HG03378 (cell line): ENCODE measurements around the gene PLAC1.
A peak's percentile ranks its signal among the peaks of the same experiment; 100 is the strongest.

Experiments used
- ATAC-seq: cut with Tn5 transposase; IDR thresholded peaks from one replicate; pipeline ENCODE4 v1.9.1; 2021; ENCODE audit warnings: mild to moderate bottlenecking, moderate library complexity; ENCODE audit not compliant: unreplicated experiment

Gene PLAC1

GRCh38 chrX:134632355-134632754 lies 25.9 kb downstream of the PLAC1 start:
- ATAC-seq: no peak

GRCh38 chrX:134631426-134632346 lies 26.6 kb downstream of the PLAC1 start:
- ATAC-seq: no peak

DNA sequence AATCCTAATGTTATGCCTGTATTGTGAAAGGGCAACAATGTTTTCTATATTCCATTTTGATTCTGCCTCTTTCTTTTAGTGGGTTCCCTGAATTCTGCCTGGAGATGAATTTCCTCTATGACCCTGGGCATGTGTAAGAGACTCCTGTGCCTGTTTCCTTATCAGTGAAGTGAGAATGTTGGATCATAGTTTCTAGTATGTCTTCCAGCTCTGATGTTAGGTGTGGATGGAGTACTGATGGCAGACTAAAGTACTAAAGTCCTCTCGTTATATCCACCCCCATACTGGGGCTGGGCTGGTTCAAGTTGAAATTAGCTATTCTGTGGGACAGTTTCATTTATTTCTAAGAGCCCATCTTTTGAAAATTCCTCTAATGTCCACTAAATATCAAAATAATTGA lies 29.6 kb downstream of the PLAC1 start:
- no peak for ATAC-seq

DNA sequence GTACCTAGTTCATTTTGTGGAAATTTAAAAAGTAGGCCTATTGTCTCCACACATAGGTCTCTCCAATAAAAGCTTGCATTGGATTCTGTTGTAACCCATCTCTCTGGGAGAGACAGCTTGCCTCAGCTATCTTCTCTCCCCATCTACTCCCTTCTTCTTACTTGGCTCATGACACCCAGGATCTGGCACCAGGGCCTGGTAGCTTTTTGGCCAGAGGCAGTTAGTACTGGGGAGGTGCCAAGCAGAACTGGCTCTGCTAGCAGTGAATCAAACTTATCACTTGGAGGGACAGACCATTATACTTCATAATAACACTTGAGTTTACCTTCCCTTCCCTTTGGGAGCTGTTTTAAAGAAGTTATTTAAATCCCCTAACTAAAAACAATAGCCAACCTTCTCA lies 31.8 kb downstream of the PLAC1 start:
- ATAC-seq: no peak

- ATAC-seq: no peak
Observed at GRCh38 chrX:134625315-134625718, 33.0 kb downstream of the PLAC1 start.

DNA sequence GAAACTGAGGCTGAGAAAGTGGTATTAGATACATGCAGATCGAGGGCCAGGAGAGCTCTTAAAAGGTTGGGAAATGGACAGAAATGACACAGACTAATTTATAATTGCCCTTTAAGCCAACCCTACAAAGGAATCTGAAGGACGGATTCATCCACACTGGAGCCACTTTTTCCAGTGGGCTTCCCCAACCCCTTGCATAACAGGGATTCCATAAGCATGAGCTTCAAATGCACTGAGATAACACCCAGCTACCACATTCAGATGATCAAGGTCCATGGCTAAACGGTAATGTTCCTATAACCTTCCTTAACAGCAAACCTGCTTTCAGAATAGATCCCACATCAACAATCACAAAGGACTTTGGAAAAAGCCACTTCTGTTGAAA lies 34.2 kb downstream of the PLAC1 start:
- ATAC-seq: no peak

- no peak for ATAC-seq
Observed at GRCh38 chrX:134623293-134624045, 34.8 kb downstream of the PLAC1 start.

GRCh38 chrX:134622813-134623185 lies 35.5 kb downstream of the PLAC1 start:
- no peak for ATAC-seq

DNA sequence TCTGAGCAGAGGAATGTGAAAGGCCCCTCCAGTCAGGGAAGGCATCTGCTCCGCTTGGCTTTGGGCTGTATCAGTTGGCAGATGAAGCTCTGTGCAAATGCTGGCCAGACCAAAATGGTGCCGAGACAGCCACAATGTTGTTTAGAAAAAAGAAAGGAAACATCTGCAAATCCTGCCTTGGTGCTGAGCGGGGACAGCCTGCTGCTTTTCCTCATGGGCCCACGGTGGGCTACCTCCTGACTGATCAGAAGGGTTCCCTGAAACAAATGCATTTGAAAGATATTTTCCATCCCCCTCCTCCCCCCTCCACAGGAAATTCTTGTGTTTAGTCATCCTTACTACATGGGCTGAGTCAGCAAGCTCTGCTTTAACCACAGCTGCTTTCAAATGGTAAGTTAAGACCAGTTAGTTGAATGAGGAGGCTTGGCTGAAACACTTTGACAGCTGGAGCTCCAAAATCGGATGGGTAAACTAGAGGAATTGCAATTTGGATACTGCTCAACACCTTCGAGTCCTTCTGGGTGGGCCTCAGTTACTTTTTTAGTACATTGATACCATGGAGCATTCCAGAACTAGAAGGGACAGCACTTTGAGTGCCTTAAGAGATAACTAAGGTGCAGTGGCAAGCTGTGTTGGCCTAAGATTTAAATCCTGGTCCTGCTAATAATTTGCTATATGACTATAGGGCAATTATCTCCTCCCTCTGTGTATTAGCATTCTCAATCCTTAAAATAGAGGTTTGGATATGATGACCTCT lies 36.0 kb downstream of the PLAC1 start:
- peak; percentile 81 for ATAC-seq

- no peak for ATAC-seq
Observed at GRCh38 chrX:134619838-134620237, 38.4 kb downstream of the PLAC1 start.

- no peak for ATAC-seq
Observed at GRCh38 chrX:134613396-134613795, 44.9 kb downstream of the PLAC1 start.

DNA sequence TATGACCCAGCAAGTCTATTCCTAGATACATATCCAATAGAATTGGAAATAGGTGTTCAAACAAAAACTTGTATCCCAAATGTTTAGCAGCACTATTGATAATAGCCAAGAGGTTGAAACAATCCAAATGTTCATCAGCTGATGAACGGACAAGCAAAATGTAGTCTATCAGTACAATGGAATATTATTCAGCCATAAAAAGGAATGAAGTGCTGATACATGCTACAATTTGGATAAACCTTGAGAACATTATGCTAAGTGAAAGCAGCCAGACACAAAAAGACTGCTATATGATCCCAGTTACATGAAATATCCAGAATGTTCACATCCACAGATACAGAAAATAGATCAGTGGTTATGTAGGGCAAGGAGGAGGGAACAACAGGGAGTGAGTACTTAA lies 50.1 kb downstream of the PLAC1 start:
- ATAC-seq: no peak

DNA sequence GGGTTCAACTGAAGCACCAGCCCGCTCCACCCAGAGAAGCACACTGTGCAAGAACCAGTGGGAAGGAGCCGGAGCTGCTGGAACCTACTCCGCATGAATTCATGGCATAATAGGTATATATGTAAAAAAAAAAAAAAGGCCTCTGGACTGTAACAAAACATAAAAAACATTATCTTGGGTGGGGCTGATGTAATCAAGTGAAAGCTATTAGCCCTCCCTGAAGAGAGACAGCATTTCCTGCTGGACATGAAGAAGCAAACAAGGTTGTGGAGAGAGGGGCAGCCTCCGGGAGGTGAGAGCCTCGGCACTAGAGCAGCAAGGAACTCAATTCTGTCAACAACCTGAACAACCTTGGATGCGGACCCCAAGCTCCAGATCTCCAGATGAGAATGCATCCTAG lies 50.7 kb downstream of the PLAC1 start:
- no peak for ATAC-seq

DNA sequence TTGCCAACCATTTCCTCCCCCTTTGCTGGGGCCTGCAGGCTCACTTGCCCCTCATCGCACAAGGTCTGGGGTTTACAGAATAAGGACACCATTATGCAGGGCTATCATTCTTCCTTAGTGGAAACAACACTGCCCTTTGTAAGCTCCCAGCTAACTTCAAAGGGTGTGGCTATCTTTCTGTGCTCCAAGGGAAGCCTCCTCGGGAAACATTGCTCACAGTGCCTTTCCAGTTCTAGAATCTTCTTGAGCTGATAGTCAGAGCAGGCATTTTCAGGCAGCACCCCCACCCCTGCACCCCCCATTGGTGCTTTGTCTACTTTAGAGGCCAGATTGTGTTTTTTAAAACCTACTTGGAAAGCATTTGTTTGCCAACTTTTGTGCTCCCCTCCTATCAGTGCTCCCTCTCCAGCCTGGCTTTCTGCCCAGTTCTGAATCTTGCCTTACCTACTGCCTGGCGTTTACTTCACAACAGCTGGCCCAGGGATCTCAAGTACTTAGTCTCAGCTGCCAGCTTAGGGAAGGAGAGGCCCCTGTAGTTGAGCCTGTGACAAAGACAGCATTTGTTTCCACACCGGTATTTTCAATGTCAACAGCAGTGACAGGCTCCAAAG lies 53.5 kb downstream of the PLAC1 start:
- no peak for ATAC-seq

- no peak for ATAC-seq
Observed at GRCh38 chrX:134603806-134604700, 54.2 kb downstream of the PLAC1 start.

GRCh38 chrX:134602410-134602809 lies 55.9 kb downstream of the PLAC1 start:
- no peak for ATAC-seq

DNA sequence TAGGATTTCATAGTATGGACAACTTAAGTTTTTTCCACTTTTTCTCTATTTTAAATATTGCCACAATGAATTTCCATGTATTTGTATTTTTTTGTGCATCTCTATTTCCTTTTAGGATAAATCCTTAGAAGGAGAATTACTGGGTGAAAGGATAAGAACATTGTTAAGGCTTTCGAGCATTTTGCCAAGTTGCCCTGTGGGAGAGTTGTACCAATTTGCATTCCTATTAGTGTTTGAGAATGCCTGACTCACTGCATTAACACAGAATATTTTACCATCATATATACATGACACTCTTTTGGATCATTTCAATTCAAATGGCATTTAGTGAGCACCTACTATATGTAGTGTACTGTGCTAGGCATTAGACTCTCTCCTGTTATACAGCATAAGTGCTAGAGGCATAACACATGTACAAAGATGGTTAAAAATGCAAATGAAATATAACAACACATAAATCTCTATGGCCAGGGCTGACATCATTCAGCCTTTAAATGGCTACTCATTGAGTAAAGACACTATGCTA lies 57.0 kb downstream of the PLAC1 start:
- ATAC-seq: no peak

- ATAC-seq: no peak
Observed at GRCh38 chrX:134600714-134601113, 57.6 kb downstream of the PLAC1 start.

- no peak for ATAC-seq
Observed at GRCh38 chrX:134599184-134599914, 58.9 kb downstream of the PLAC1 start.
